K562 (cell line): ENCODE data around the gene CA7. TPM values are rescaled to one million over a fixed set of nuclear protein-coding genes. Genes with fewer than 3 reads are reported as not detected.

Experiments
- ATAC-seq: fragments of 200-7000 bp; cut with Tn5 transposase; 3 replicates; pipeline ENCODE4 v1.9.1; 2020; ENCODE audit warnings: moderate library complexity
- BruUV-seq: library from RNA; stranded (reverse); fragments of 400-500 nt; replicated peaks from 2 replicates; lab custom pipeline; 2021; lab: Mats Ljungman, UMichigan
- CTCF ChIA-PET: fragments of 300-600 bp; formaldehyde crosslinking; extraction: SDS; loops from one replicate; lab custom pipeline; 2021; ENCODE audit warnings: low intra/inter-chr PET ratio; lab: Yijun Ruan, JAX
- POLR2A ChIA-PET: fragments of 300-600, 350-650 bp; sonication (Branson Sonifier 250); formaldehyde crosslinking; extraction: SDS; loops from one replicate; lab custom pipeline; 2021; ENCODE audit warnings: antibody characterized with exemption, inconsistent platforms; lab: Yijun Ruan, JAX
- DNase-seq, 4 experiments: peaks; one replicate each; pipeline versions ENCODE4 v3.0.0 to v3.0.0-alpha.2; 2011 to 2018; ENCODE audit warnings: low spot score in 3 of 4, mixed read lengths in 3 of 4; ENCODE audit errors: extremely low read depth in 1 of 4
- FAIRE-seq: peaks from 2 replicates; lab custom pipeline; 2011; peaks lifted over from hg19 to GRCh38; lab: Jason Lieb, UNC
- H2AFZ ChIP-seq: 2 replicates; pipeline ENCODE4 v1.6.0; 2011; ENCODE audit warnings: low read depth, low read length, control low read depth, inconsistent platforms
- H3K27ac ChIP-seq: fragments of 200-600 bp; 3 replicates; pipeline ENCODE4 v1.8.0; 2011; ENCODE audit warnings: low read depth, mild to moderate bottlenecking, control low read depth, inconsistent platforms, low read length, moderate library complexity, mixed read lengths; ENCODE audit errors: extremely low read depth
- H3K27me3 ChIP-seq, 2 experiments: fragments of 300-600 bp in 1 of 2; 2 replicates in 1 of 2; 3 replicates in 1 of 2; pipeline versions ENCODE4 v1.6.0 to v1.8.0; 2011; ENCODE audit warnings: inconsistent platforms in 2 of 2, low read length in 2 of 2, mild to moderate bottlenecking in 1 of 2, mixed read lengths in 1 of 2, moderate library complexity in 1 of 2; ENCODE audit not compliant: control insufficient read depth in 2 of 2, insufficient read depth in 2 of 2
- H3K36me3 ChIP-seq: fragments of 300-600 bp; 3 replicates; pipeline ENCODE4 v1.8.0; 2011; ENCODE audit warnings: mild to moderate bottlenecking, low read length, inconsistent platforms; ENCODE audit not compliant: control insufficient read depth, insufficient read depth
- H3K4me1 ChIP-seq, 2 experiments: fragments of 200-600 bp in 1 of 2; replicated peaks in 1 of 2; 2 replicates in 1 of 2; 3 replicates in 1 of 2; pipeline versions ENCODE4 v1.5.1 to v1.8.0; 2011; ENCODE audit warnings: inconsistent platforms in 2 of 2, low read length in 2 of 2, mild to moderate bottlenecking in 1 of 2, mixed read lengths in 1 of 2, moderate library complexity in 1 of 2; ENCODE audit not compliant: control insufficient read depth in 2 of 2, insufficient read depth in 2 of 2
- H3K4me2 ChIP-seq: 2 replicates; pipeline ENCODE4 v1.6.1; 2011; ENCODE audit warnings: low read length, control low read depth, inconsistent platforms, mixed read lengths; ENCODE audit not compliant: insufficient read depth
- H3K4me3 ChIP-seq: fragments of 200-600 bp; sonication (generic), shearing (Covaris generic); 2 replicates; pipeline ENCODE4 v1.5.1; 2016; ENCODE audit warnings: control low read depth, inconsistent platforms
- H3K79me2 ChIP-seq: fragments of 200-600 bp; 3 replicates; pipeline ENCODE4 v1.8.0; 2011; ENCODE audit warnings: low read length, inconsistent platforms; ENCODE audit not compliant: control insufficient read depth, insufficient read depth
- H3K9ac ChIP-seq, 2 experiments: 2 replicates each; pipeline versions ENCODE4 v1.6.0 to v1.6.1; 2011; ENCODE audit warnings: low read depth in 2 of 2, low read length in 2 of 2, control low read depth in 1 of 2, inconsistent platforms in 1 of 2, mild to moderate bottlenecking in 1 of 2, mixed read lengths in 1 of 2; ENCODE audit not compliant: insufficient read depth in 1 of 2
- H3K9me1 ChIP-seq: one replicate; pipeline ENCODE4 v1.6.0; 2011; ENCODE audit warnings: inconsistent platforms, mild to moderate bottlenecking, low read length, moderate library complexity; ENCODE audit not compliant: control insufficient read depth, insufficient read depth
- H3K9me3 ChIP-seq: replicated peaks from 2 replicates; pipeline ENCODE4 v1.5.1; 2011; ENCODE audit warnings: low read depth, low read length, inconsistent platforms; ENCODE audit not compliant: control insufficient read depth, insufficient read depth
- H4K20me1 ChIP-seq: replicated peaks from 2 replicates; pipeline ENCODE4 v1.6.1; 2011; ENCODE audit warnings: low read length, inconsistent platforms, mixed read lengths; ENCODE audit not compliant: control insufficient read depth, insufficient read depth
- ARID2 ChIP-seq: fragments of 450-650 bp; IDR thresholded peaks from 2 replicates; pipeline ENCODE4 v1.6.1; 2017; ENCODE audit warnings: antibody characterized with exemption, mild to moderate bottlenecking
- HNRNPK ChIP-seq: fragments of 200-400 bp; formaldehyde crosslinking; IDR thresholded peaks from one replicate; pipeline ENCODE4 v1.6.1; 2018; ENCODE audit warnings: mild to moderate bottlenecking, low read depth, low read length; ENCODE audit not compliant: poor library complexity, severe bottlenecking
- KDM4B ChIP-seq, 2 experiments: fragments of 450-650 bp in 1 of 2; sonication (generic) in 1 of 2; IDR thresholded peaks; 2 replicates each; pipeline ENCODE4 v1.6.1; 2016 to 2017; ENCODE audit warnings: borderline replicate concordance in 2 of 2, antibody characterized with exemption in 1 of 2, low read depth in 1 of 2, mild to moderate bottlenecking in 1 of 2
- MIER1 ChIP-seq: fragments of 450-650 bp; IDR thresholded peaks from 2 replicates; pipeline ENCODE4 v1.6.1; 2016; ENCODE audit warnings: antibody characterized with exemption, mild to moderate bottlenecking, low read depth
- NR4A1 ChIP-seq, 2 experiments: fragments of 250-450 bp in 1 of 2; fragments of 450-650 bp in 1 of 2; sonication (Bioruptor Pico) in 1 of 2; IDR thresholded peaks; 2 replicates each; pipeline versions ENCODE4 v1.4.0 to v1.6.1; 2016 to 2020; ENCODE audit warnings: mild to moderate bottlenecking in 2 of 2, missing compliant biosample characterization in 1 of 2, missing genetic modification characterization in 1 of 2, moderate library complexity in 1 of 2
- SMAD1 ChIP-seq: fragments of 150-350 bp; IDR thresholded peaks from 2 replicates; pipeline ENCODE4 v1.6.1; 2014; ENCODE audit warnings: low read length, low read depth; ENCODE audit not compliant: partially characterized antibody
- XRCC3 ChIP-seq: fragments of 450-650 bp; IDR thresholded peaks from 2 replicates; pipeline ENCODE4 v1.6.1; 2017; ENCODE audit warnings: mild to moderate bottlenecking, moderate library complexity
- YY1 ChIP-seq, 3 experiments: IDR thresholded peaks; 2 replicates each; pipeline ENCODE4 v1.6.1; 2011; ENCODE audit warnings: low read length in 2 of 3, mild to moderate bottlenecking in 2 of 3, moderate library complexity in 2 of 3, borderline replicate concordance in 1 of 3, control low read depth in 1 of 3, low read depth in 1 of 3; ENCODE audit not compliant: insufficient read depth in 3 of 3, insufficient replicate concordance in 2 of 3, control insufficient read depth in 1 of 3, insufficient read length in 1 of 3; ENCODE audit errors: extremely low read depth in 1 of 3
- WGBS: fragments of 100-300 bp; shearing (Covaris generic); methylation state at CpG from one replicate; pipeline ENCODE4 v1.1.6; 2016; ENCODE audit warnings: low coverage, mixed read lengths; ENCODE audit not compliant: insufficient coverage; ENCODE audit errors: missing lambda C conversion rate; 5-methylcytosine and 5-hydroxymethylcytosine counted together
- in situ Hi-C: fragments of 300-500 bp; cut with MboI; formaldehyde crosslinking; loops from 4 replicates; pipeline ENCODE4 v1.15.0; 2018; ENCODE audit warnings: inconsistent platforms, mixed read lengths
- intact Hi-C: fragments of 100-400 bp; cut with micrococcal nuclease; formaldehyde crosslinking; loops from 2 replicates; pipeline ENCODE4 v1.14.2; 2022
- polyA plus RNA-seq, 8 experiments: library from polyadenylated mRNA; depleted of rRNA in 4 of 8; stranded (reverse) in 5 of 8; unstranded in 3 of 8; fragments of >200 nt; fragmentation: Nextera tagmentation in 2 of 8; fragmentation: Illumina TruSeq in 1 of 8; extraction: Ambion mirVana in 2 of 8; extraction: Trizol in 1 of 8; gene quantifications; 2 replicates each; pipeline versions ENCODE4 v1.2.1 to v1.2.3, GENCODE V29; 2011 to 2014; ENCODE audit warnings: inconsistent platforms in 1 of 8, missing spikeins in 1 of 8
- total RNA-seq, 7 experiments: library from RNA; depleted of rRNA in 6 of 7; stranded (reverse); fragments of >200 nt in 6 of 7; fragmentation: Illumina TruSeq in 2 of 7; extraction: Trizol in 2 of 7; gene quantifications; 2 replicates each; pipeline versions ENCODE4 v1.2.1 to v1.2.3, GENCODE V29; 2011 to 2021; ENCODE audit warnings: low replicate concordance in 1 of 7
- TF ChIP-seq, protein P1 (sequence below): fragments of 450-650 bp; formaldehyde crosslinking; IDR thresholded peaks from 2 replicates; pipeline ENCODE4 v1.4.0; 2020; ENCODE audit warnings: mild to moderate bottlenecking, moderate library complexity

Gene CA7
- total and polyA plus RNA-seq, 9 of the 15 experiments (the other 6 are each of a cell fraction or from before 2014, with no cell fraction given) = 0.03 to 0.07 (median 0.05) TPM; not detected in 5

DNA sequence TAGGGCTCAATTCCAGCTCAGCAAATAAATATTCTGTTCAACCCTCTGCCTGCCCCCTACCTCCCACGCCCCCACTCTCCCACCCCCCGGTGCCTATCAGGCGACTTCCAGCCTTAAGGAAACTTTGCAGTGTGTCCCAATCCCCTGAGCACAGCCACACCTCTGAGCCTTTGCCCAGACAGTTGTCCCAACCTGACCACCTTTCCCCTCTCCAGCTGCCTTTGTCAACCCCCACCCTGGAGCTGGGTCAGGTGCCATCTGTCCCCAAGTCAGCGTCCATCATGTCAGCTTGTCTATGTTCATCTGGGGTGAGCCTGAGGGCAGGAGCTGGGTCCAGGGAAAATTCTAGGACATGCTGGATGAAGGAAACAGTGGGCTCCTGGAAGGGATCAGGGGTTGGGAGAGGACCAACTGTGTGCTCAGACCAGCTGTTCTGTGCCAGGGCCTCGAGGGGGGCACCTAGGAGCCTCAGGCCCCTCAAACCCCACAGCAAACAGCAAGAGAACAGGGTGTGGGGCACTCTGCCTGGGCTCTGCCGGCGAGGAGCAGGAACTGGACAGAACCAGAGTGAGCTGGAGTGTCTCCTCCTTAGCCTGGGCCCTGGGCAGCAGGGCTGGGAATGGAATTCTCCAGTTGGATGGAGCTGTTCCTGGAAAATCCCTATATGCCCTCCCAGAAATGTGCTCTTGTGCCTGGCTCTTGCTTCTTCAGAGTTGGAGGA lies 56.7 kb downstream of the CA7 start:
- Histone ChIP-seq H3K9ac (peak overlapping the region; percentile 89 to 95), H3K4me2 (peak overlapping the region; percentile 77), H3K27me3 (no peaks in the 10 kb centered on the region), H4K20me1 (no peaks in the 10 kb centered on the region), H3K9me1 (no peaks in the 10 kb centered on the region), H3K79me2 (no peaks in the 10 kb centered on the region), H3K36me3 (no peaks in the 10 kb centered on the region), H3K9me3 (no peaks in the 10 kb centered on the region), H3K27ac (peak overlapping the region; percentile 87), H2AFZ (peak overlapping the region; percentile 78), H3K4me3 (peak overlapping the region; percentile 30; the same call in 1 of the 2 replicates), H3K4me1 (peaks cover 39 to 63% of the 10 kb centered on the region in 2 experiments)
- BruUV-seq = no TSS peak
- FAIRE-seq (no peak), DNase-seq (peak; percentile 60 to 93 (median 77)), ATAC-seq (peak; percentile 21)
- in situ Hi-C loops (no loop called here), intact Hi-C loops (no loop called here)
- CTCF ChIA-PET = no interaction called here
- POLR2A ChIA-PET = interaction anchor here (0.5 to 1.8 kb wide), 10 partner anchors 10 to 128 kb away, joined by 3 to 6 read pairs (median 3); partner anchors contain the start of gene CDH16
- 20% methylated on average over 4 of the region's 7 CpGs for whole genome bisulfite sequencing
- no peak for TF ChIP-seq KDM4B (IDR thresholded peaks at IDR 0.05; ENCODE audit: borderline replicate concordance in 2 of 2, low read depth in 1 of 2)
- TF ChIP-seq, protein P1, sequence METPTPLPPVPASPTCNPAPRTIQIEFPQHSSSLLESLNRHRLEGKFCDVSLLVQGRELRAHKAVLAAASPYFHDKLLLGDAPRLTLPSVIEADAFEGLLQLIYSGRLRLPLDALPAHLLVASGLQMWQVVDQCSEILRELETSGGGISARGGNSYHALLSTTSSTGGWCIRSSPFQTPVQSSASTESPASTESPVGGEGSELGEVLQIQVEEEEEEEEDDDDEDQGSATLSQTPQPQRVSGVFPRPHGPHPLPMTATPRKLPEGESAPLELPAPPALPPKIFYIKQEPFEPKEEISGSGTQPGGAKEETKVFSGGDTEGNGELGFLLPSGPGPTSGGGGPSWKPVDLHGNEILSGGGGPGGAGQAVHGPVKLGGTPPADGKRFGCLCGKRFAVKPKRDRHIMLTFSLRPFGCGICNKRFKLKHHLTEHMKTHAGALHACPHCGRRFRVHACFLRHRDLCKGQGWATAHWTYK = no peak
- no peak for TF ChIP-seq SMAD1
- no peak for TF ChIP-seq MIER1
- no peak for TF ChIP-seq XRCC3
- no peak for TF ChIP-seq NR4A1 (CRISPR knock-in tag; IDR thresholded peaks at IDR 0.05)
- TF ChIP-seq NR4A1 (tag; IDR thresholded peaks at IDR 0.05) = peak; percentile 52; the same call in 1 of the 2 replicates
- TF ChIP-seq ARID2 = no peak
- no peak for TF ChIP-seq YY1 (IDR thresholded peaks at IDR 0.05; ENCODE audit: borderline replicate concordance in 1 of 3, control insufficient read depth in 1 of 3, extremely low read depth in 1 of 3, insufficient read depth in 3 of 3, insufficient read length in 1 of 3, insufficient replicate concordance in 2 of 3, low read depth in 1 of 3, low read length in 2 of 3)
- TF ChIP-seq HNRNPK = no peak
